HEK293 (cell line): ENCODE results near the gene POFUT2.

Experiments used
- ZNF157 ChIP-seq: fragments of 450-650 bp; formaldehyde crosslinking; IDR thresholded peaks from 2 replicates; pipeline ENCODE4 v1.5.1; 2016; ENCODE audit warnings: missing biosample characterization, missing genetic modification characterization
- ZNF776 ChIP-seq: fragments of 450-650 bp; formaldehyde crosslinking; IDR thresholded peaks from 2 replicates; pipeline ENCODE4 v1.5.0; 2017; ENCODE audit warnings: missing biosample characterization, missing genetic modification characterization, borderline replicate concordance
- ZNF837 ChIP-seq: fragments of 450-650 bp; formaldehyde crosslinking; IDR thresholded peaks from 2 replicates; pipeline ENCODE4 v1.5.1; 2016; ENCODE audit warnings: missing biosample characterization, missing genetic modification characterization
- TF ChIP-seq, protein P1 (sequence below): fragments of 450-650 bp; IDR thresholded peaks from 2 replicates; pipeline ENCODE4 v1.5.1; 2018; ENCODE audit warnings: missing biosample characterization, missing genetic modification characterization
- TF ChIP-seq, protein P2 (sequence below): fragments of 450-650 bp; formaldehyde crosslinking; IDR thresholded peaks from 2 replicates; pipeline ENCODE4 v1.5.1; 2016; ENCODE audit warnings: missing biosample characterization, missing genetic modification characterization

DNA sequence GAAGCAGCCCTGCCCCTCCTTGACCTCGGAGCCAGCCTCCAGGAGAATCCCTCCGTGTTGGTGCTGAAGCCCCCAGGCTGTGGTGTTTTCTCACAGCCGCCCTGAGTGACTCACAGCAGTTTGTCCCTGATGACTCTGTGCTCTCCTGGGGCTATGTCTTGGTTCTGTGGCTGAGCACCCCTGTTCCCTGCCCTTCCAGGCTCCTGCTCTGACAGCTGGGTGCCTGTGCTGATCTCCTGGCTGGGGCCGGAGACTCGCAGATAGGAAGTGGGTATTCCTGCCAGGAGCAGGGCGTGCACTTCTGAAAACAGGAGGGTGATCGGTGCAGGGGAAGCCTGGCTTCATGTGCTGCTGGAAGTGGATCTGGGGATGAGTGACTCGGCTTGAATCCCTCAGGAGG, 34.5 kb downstream of the POFUT2 start:
- TF ChIP-seq ZNF776 (tag by site-specific recombination) (no peak), ZNF157 (no peak), ZNF837 (tag by site-specific recombination) (no peak)
- TF ChIP-seq, protein P1, sequence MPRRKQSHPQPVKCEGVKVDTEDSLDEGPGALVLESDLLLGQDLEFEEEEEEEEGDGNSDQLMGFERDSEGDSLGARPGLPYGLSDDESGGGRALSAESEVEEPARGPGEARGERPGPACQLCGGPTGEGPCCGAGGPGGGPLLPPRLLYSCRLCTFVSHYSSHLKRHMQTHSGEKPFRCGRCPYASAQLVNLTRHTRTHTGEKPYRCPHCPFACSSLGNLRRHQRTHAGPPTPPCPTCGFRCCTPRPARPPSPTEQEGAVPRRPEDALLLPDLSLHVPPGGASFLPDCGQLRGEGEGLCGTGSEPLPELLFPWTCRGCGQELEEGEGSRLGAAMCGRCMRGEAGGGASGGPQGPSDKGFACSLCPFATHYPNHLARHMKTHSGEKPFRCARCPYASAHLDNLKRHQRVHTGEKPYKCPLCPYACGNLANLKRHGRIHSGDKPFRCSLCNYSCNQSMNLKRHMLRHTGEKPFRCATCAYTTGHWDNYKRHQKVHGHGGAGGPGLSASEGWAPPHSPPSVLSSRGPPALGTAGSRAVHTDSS (tag by site-specific recombination): no peak
- TF ChIP-seq, protein P2, sequence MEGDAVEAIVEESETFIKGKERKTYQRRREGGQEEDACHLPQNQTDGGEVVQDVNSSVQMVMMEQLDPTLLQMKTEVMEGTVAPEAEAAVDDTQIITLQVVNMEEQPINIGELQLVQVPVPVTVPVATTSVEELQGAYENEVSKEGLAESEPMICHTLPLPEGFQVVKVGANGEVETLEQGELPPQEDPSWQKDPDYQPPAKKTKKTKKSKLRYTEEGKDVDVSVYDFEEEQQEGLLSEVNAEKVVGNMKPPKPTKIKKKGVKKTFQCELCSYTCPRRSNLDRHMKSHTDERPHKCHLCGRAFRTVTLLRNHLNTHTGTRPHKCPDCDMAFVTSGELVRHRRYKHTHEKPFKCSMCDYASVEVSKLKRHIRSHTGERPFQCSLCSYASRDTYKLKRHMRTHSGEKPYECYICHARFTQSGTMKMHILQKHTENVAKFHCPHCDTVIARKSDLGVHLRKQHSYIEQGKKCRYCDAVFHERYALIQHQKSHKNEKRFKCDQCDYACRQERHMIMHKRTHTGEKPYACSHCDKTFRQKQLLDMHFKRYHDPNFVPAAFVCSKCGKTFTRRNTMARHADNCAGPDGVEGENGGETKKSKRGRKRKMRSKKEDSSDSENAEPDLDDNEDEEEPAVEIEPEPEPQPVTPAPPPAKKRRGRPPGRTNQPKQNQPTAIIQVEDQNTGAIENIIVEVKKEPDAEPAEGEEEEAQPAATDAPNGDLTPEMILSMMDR (tag by site-specific recombination): no peak
